Stimulated activated CD4-positive, alpha-beta T cell treated with anti-CD3 and anti-CD28 coated beads, Interleukin-12 subunit alpha, Interleukin-12 subunit beta, amount 100 ng/mL, for 48 hours (primary cell): Measurements from ENCODE around the gene ITGAX.

Source experiments
- DNase-seq, 3 donors: peaks; one replicate each; pipeline ENCODE4 v3.0.0-alpha.2; 2020; ENCODE audit warnings: low read depth in 2 of 3, low spot score in 1 of 3

The ITGAX gene

GRCh38 chr16:31347445-31347844 lies 7.5 kb upstream of the ITGAX start:
- no peak for DNase-seq

GRCh38 chr16:31348579-31348978 lies 6.4 kb upstream of the ITGAX start:
- no peak for DNase-seq

GRCh38 chr16:31350275-31351005 lies 4.5 kb upstream of the ITGAX start:
- DNase-seq = no peak

DNA sequence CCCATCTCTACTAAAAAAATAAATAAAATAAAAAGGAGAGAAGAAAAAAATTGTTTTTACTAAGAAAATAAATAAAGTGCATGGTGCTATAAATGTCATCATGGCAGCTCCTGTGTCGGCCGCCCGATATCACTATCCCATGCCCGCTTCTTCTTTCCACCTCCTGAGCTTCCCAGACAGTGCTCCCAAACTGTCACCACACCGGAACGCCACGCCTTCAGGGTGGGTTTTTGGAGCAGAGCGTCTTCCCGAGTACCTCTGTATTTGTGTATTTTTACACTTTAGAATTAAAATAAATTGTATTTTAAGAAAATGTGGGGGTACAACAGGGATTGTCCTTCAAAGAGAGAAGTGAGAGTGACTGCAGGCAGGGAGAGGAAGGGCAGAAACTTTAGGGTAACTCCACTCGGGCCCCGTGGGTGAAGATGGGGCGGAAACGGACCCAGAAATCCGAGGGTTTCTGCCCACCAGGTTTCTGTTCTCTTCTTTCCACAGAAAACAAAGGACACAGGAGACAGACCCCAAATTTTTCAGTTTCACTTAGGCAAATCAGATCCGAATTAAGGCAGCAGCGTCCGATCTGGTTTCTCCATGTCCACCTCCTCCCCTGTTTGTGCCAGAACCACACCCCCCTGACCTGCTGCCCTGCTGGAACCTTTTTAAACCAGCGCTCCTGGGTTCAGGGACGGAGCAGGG lies 3.6 kb upstream of the ITGAX start:
- DNase-seq = no peak

DNA sequence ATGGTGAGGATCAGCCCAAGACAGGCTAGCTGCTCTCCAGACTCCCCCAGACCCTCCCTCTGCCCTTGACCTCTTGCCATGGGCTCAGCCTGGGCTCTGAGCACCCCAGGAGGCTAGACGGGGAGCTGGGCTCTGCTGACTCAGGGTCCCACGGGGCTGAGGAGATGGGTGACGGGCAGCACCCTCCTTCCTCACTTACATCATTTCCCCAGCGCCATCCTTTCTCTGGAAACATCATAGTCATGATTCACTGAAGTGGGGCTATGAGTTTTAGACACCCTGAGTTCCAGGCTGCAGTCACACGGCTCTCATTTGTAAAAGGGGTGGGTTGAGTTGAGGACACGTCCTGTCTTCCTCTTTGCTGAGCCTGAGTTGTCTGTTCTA lies 3.0 kb upstream of the ITGAX start:
- peak in 2 of 3 donors; percentile 11 to 33 for DNase-seq

GRCh38 chr16:31352376-31353115 lies 2.4 kb upstream of the ITGAX start:
- no peak for DNase-seq

- DNase-seq = no peak
These were observed 590 bp downstream of the ITGAX start for GRCh38 chr16:31355431-31356100.

GRCh38 chr16:31356566-31357323 lies 1.8 kb downstream of the ITGAX start:
- no peak for DNase-seq

GRCh38 chr16:31357324-31358109 lies 2.5 kb downstream of the ITGAX start:
- no peak for DNase-seq

- no peak for DNase-seq
These were observed 5.3 kb downstream of the ITGAX start for GRCh38 chr16:31360251-31360650.

DNA sequence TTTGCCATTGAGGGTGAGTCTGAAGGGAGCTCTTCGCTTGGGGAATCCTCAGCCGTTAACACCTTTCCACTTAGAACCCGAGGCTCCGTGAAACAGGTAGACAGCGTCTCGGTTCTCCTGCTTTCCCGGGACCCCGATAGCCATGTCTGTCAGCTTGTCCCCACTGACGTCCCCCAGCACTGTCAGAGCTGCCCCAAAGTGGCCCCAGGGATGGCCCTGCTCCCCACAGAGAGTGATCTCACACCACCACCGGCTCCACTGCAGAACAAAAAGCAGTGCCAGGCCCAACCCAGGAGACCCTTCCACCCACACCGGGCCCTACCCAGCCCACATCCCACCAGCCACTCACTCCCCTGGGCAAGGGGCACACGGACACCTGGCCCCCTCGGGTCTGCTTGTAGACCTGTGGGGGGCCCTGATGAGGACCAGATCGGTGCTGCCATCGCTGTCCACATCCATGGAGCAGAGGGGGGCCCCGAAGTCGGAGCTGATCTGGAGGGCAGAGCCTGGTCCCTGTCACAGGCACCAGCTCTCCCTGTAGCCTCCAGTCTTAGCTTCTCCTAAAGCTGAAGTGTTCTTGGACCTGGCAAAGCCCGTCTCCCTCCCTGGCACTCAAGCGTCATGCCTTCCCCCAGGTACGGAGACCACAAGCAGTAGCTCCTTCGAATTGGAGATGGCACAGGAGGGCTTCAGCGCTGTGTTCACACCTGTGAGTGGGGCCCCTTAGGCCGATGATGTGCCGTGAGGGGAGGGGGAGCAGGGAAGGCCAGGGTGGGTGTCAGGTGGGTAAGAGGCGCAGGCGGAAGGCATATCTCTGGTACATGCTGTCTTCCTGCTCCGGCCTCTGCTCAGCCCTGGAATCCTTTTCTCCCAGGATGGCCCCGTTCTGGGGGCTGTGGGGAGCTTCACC lies 6.5 kb downstream of the ITGAX start:
- DNase-seq = no peak

GRCh38 chr16:31362476-31363405 lies 7.8 kb downstream of the ITGAX start:
- DNase-seq = no peak

DNA sequence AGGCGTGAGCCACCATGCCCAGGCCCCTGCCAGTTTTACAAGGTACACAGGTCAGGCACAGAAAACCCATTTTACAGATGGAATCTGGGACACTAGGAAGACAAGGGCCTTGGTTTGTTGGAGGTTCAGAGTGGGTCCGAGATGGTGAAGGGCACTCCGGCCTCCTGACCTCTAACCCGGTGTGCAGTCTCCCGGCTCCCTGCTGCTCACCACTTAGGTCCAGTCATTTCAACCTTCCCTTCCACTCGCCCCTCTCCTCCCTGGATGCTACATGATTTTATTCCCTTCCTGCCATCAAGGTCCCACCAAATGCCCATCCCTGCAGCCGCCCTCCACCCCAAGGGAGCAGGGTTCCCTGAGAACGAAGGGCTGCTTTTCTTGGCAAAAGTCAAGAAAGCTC lies 8.7 kb downstream of the ITGAX start:
- DNase-seq = no peak

- DNase-seq = no peak
These were observed 9.4 kb downstream of the ITGAX start for GRCh38 chr16:31364421-31364820.

DNA sequence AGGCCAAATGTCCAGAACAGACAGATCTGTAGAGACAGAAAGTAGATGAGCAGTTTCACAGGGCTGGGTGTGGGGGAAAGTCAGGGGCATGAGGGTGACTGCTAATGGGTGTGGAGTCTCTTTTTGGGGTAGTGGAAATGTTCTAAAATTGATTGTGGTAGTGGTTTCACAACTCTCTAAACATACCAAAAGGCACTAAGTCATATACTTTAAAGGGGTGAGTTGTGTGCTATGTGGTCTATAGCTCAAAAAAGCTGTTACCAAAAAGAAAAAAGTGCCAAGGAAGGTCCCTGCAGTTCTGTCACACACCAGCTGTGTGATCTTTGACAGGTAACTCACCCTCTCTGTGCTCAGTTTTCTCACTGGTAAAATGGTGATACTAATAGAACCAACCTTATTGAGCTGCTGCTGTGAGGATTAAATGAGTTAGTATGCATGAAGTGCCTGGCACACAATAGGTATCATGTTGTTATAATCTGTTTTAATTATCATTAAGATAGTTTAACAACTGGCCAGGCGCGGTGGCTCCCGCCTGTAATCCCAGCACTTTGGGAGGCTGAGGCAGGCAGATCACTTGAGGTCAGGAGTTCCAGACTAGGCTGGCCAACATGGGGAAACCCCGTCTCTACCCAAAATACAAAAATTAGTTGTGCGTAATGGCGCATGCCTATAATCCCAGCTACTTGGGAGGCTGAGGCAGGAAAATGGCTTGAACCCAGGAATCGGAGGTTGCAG lies 10.3 kb downstream of the ITGAX start:
- DNase-seq = no peak

- no peak for DNase-seq
These were observed 12.9 kb downstream of the ITGAX start for GRCh38 chr16:31367853-31368252.

GRCh38 chr16:31371008-31371407 lies 16.0 kb downstream of the ITGAX start:
- no peak for DNase-seq
